GM10847 (cell line): ENCODE results near the gene ARHGEF25.

Experiments
- POLR2A ChIP-seq: IDR thresholded peaks from 2 replicates; pipeline ENCODE4 v1.6.1; 2011; ENCODE audit not compliant: insufficient read length; ENCODE audit errors: extremely low read depth

ARHGEF25 gene

GRCh38 chr12:57632073-57632957 lies 21.1 kb downstream of the ARHGEF25 start:
- no peak for TF ChIP-seq POLR2A

- no peak for TF ChIP-seq POLR2A
Measured at GRCh38 chr12:57632958-57633840, 22.0 kb downstream of the ARHGEF25 start, which contains the start of gene B4GALNT1. Gene B4GALNT1 (minus strand): TSS chr12:57633201. CDS start chr12:57632132, 1,069 bp downstream.

GRCh38 chr12:57637364-57637763 lies 26.1 kb downstream of the ARHGEF25 start:
- TF ChIP-seq POLR2A: no peak

GRCh38 chr12:57638096-57638495 lies 26.9 kb downstream of the ARHGEF25 start:
- TF ChIP-seq POLR2A: no peak

- no peak for TF ChIP-seq POLR2A
Measured at GRCh38 chr12:57640175-57641042, 29.2 kb downstream of the ARHGEF25 start.

GRCh38 chr12:57641699-57642442 lies 30.6 kb downstream of the ARHGEF25 start:
- TF ChIP-seq POLR2A: no peak

- TF ChIP-seq POLR2A: no peak
Measured at GRCh38 chr12:57654042-57654441, 42.8 kb downstream of the ARHGEF25 start.

GRCh38 chr12:57655541-57656240 lies 44.5 kb downstream of the ARHGEF25 start:
- no peak for TF ChIP-seq POLR2A

GRCh38 chr12:57657744-57658143 lies 46.5 kb downstream of the ARHGEF25 start:
- no peak for TF ChIP-seq POLR2A

GRCh38 chr12:57658890-57659289 lies 47.7 kb downstream of the ARHGEF25 start:
- no peak for TF ChIP-seq POLR2A

- no peak for TF ChIP-seq POLR2A
Measured at GRCh38 chr12:57661376-57661775, 50.1 kb downstream of the ARHGEF25 start.
